ENCODE results near the gene TPRKB.
A peak's percentile ranks its signal among the peaks of the same experiment; 100 is the strongest.
"Not testable (repeated sequence)": the region's sequence is repeated elsewhere in the genome, so short reads cannot be mapped to it uniquely, and the experiment has no call there.

Gene TPRKB

DNA sequence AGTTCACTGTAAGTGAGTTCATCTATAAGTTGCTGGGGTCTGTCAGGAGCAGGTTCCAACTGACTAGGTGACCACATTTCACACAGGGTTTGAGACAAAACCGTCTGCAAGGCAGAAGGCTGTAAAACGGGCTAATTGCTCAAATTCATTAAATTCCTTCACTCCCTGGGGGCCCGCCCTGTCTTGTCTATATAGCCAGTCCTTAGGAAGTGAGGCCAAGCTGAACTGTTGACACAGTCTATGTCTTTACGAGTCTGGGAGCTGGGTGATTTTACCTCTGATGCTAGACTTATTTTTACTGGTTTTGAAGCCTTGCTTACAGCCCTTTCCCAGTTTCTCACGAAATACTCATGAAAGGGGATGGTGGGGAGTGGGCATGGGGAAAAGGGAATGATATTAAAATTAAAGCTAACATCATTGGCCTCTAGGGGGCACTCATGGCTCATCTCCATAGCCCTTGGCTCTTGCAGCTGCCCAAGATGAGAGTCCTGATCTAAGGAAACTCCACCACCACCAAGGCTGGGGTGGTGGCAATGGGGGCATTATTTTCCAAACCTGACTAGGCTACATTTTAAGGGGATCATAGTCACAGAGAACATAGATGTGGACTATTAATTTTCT is 57.1 kb downstream of the TPRKB start:
- not testable (repeated sequence) for H2AFZ ChIP-seq (ENCODE audit: low read length); H4K20me1 ChIP-seq (ENCODE audit: insufficient read depth, low read length, poor library complexity, severe bottlenecking); H3F3A ChIP-seq (ENCODE audit: low read depth); H3K27me3 ChIP-seq (ENCODE audit: insufficient read depth, low read length, poor library complexity, severe bottlenecking); H3K36me3 ChIP-seq (ENCODE audit: insufficient read depth, low read length); H3K9ac ChIP-seq (ENCODE audit: low read depth, low read length, poor library complexity, severe bottlenecking); H3K9me3 ChIP-seq (ENCODE audit: insufficient read depth, low read depth, low read length); H3K9me2 ChIP-seq (replicated peaks; ENCODE audit: low read depth, low read length); H3K4me1 ChIP-seq (ENCODE audit: insufficient read depth, low read length, poor library complexity, severe bottlenecking); H3K4me3 ChIP-seq (ENCODE audit: low read length, poor library complexity, severe bottlenecking); H3K4me2 ChIP-seq (ENCODE audit: low read depth, low read length, poor library complexity, severe bottlenecking); H3K79me2 ChIP-seq (ENCODE audit: insufficient read depth, low read length)
- TF ChIP-seq, protein P1, sequence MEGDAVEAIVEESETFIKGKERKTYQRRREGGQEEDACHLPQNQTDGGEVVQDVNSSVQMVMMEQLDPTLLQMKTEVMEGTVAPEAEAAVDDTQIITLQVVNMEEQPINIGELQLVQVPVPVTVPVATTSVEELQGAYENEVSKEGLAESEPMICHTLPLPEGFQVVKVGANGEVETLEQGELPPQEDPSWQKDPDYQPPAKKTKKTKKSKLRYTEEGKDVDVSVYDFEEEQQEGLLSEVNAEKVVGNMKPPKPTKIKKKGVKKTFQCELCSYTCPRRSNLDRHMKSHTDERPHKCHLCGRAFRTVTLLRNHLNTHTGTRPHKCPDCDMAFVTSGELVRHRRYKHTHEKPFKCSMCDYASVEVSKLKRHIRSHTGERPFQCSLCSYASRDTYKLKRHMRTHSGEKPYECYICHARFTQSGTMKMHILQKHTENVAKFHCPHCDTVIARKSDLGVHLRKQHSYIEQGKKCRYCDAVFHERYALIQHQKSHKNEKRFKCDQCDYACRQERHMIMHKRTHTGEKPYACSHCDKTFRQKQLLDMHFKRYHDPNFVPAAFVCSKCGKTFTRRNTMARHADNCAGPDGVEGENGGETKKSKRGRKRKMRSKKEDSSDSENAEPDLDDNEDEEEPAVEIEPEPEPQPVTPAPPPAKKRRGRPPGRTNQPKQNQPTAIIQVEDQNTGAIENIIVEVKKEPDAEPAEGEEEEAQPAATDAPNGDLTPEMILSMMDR (conservative IDR thresholded peaks at IDR 0.05; ENCODE audit: low read length): peak; percentile 64

Measured in Loucy (cell line).